HEK293 (cell line): ENCODE data around the gene DDX56.

ENCODE experiments used
- CTCF ChIA-PET: fragments of 350-600 bp; formaldehyde crosslinking; extraction: SDS; loops from one replicate; lab custom pipeline; 2021; ENCODE audit warnings: antibody characterized with exemption; lab: Yijun Ruan, JAX
- POLR2A ChIA-PET: fragments of 300-600 bp; formaldehyde crosslinking; extraction: SDS; loops from one replicate; lab custom pipeline; 2020; ENCODE audit warnings: antibody characterized with exemption, inconsistent platforms; lab: Yijun Ruan, JAX
- H3K27ac ChIP-seq: fragments of 200-500 bp; sonication (Bioruptor generic); 2 replicates; pipeline ENCODE4 v1.5.1; 2014; ENCODE audit warnings: low read depth, low read length, control low read depth, inconsistent platforms; ENCODE audit errors: extremely low read depth
- H3K36me3 ChIP-seq, 2 experiments: fragments of 200-500 bp in 1 of 2; sonication (Bioruptor generic) in 1 of 2; 1 replicate in 1 of 2; 2 replicates in 1 of 2; pipeline ENCODE4 v1.5.1; 2014 to 2017; ENCODE audit warnings: inconsistent platforms in 2 of 2, low read length in 2 of 2; ENCODE audit not compliant: control insufficient read depth in 2 of 2, insufficient read depth in 1 of 2
- H3K4me1 ChIP-seq: fragments of 200-500 bp; sonication (Bioruptor generic); 2 replicates; pipeline ENCODE4 v1.5.1; 2014; ENCODE audit warnings: mild to moderate bottlenecking, low read length, inconsistent platforms; ENCODE audit not compliant: control insufficient read depth, insufficient read depth
- H3K4me3 ChIP-seq: 2 replicates; pipeline ENCODE4 v1.5.1; 2011; ENCODE audit warnings: low read depth, mild to moderate bottlenecking, control low read depth, low read length, moderate library complexity
- H3K9me3 ChIP-seq: fragments of 200-500 bp; sonication (Bioruptor generic); 2 replicates; pipeline ENCODE4 v1.5.1; 2014; ENCODE audit warnings: low read depth, low read length, inconsistent platforms; ENCODE audit not compliant: control insufficient read depth, insufficient read depth
- GFI1B ChIP-seq: fragments of 450-650 bp; formaldehyde crosslinking; IDR thresholded peaks from 2 replicates; pipeline ENCODE4 v1.5.1; 2016; ENCODE audit warnings: missing biosample characterization, missing genetic modification characterization
- GLI4 ChIP-seq: fragments of 450-650 bp; formaldehyde crosslinking; IDR thresholded peaks from 2 replicates; pipeline ENCODE4 v1.5.1; 2016; ENCODE audit warnings: missing biosample characterization, missing genetic modification characterization
- KLF10 ChIP-seq: fragments of 450-650 bp; IDR thresholded peaks from 2 replicates; pipeline ENCODE4 v1.5.1; 2018; ENCODE audit warnings: missing biosample characterization, mild to moderate bottlenecking, missing genetic modification characterization
- PRDM2 ChIP-seq: fragments of 450-650 bp; formaldehyde crosslinking; IDR thresholded peaks from 2 replicates; pipeline ENCODE4 v1.5.1; 2016; ENCODE audit warnings: missing biosample characterization, missing genetic modification characterization, borderline replicate concordance
- REST ChIP-seq: fragments of 450-650 bp; formaldehyde crosslinking; IDR thresholded peaks from 2 replicates; pipeline ENCODE4 v1.5.1; 2016; ENCODE audit warnings: missing biosample characterization, missing genetic modification characterization
- SCRT1 ChIP-seq: fragments of 450-650 bp; formaldehyde crosslinking; IDR thresholded peaks from 2 replicates; pipeline ENCODE4 v1.5.1; 2016; ENCODE audit warnings: missing biosample characterization, missing genetic modification characterization, borderline replicate concordance
- YY2 ChIP-seq: fragments of 450-650 bp; formaldehyde crosslinking; IDR thresholded peaks from 2 replicates; pipeline ENCODE4 v1.5.1; 2016; ENCODE audit warnings: missing biosample characterization, missing genetic modification characterization
- ZBTB10 ChIP-seq: fragments of 450-650 bp; formaldehyde crosslinking; IDR thresholded peaks from 2 replicates; pipeline ENCODE4 v1.5.1; 2016; ENCODE audit warnings: missing biosample characterization, missing genetic modification characterization
- ZBTB21 ChIP-seq: fragments of 450-650 bp; formaldehyde crosslinking; IDR thresholded peaks from 2 replicates; pipeline ENCODE4 v1.5.1; 2017; ENCODE audit warnings: missing biosample characterization, missing genetic modification characterization
- ZNF121 ChIP-seq: fragments of 450-650 bp; formaldehyde crosslinking; IDR thresholded peaks from 2 replicates; pipeline ENCODE4 v1.5.1; 2016; ENCODE audit warnings: missing biosample characterization, missing genetic modification characterization
- ZNF16 ChIP-seq: fragments of 450-650 bp; formaldehyde crosslinking; IDR thresholded peaks from 2 replicates; pipeline ENCODE4 v1.5.1; 2016; ENCODE audit warnings: low read depth, missing biosample characterization, missing genetic modification characterization
- ZNF266 ChIP-seq: fragments of 450-650 bp; formaldehyde crosslinking; IDR thresholded peaks from 2 replicates; pipeline ENCODE4 v1.5.1; 2016; ENCODE audit warnings: missing biosample characterization, missing genetic modification characterization, low read depth
- ZNF518A ChIP-seq: fragments of 450-650 bp; formaldehyde crosslinking; conservative IDR thresholded peaks from 2 replicates; pipeline ENCODE4 v1.5.1; 2016; ENCODE audit warnings: low read depth, missing biosample characterization, missing genetic modification characterization
- ZNF776 ChIP-seq: fragments of 450-650 bp; formaldehyde crosslinking; IDR thresholded peaks from 2 replicates; pipeline ENCODE4 v1.5.0; 2017; ENCODE audit warnings: missing biosample characterization, missing genetic modification characterization, borderline replicate concordance

DDX56 gene

GRCh38 chr7:44572771-44573170 lies 937 bp downstream of the DDX56 start (continued):
- TF ChIP-seq PRDM2 (tag by site-specific recombination) (no peak), ZNF776 (no peak), GFI1B (tag by site-specific recombination) (no peak), YY2 (tag by site-specific recombination) (no peak), ZNF16 (tag by site-specific recombination) (no peak), ZNF121 (no peak)

- H3K9me3 ChIP-seq, result no peaks in the 10 kb centered on the region
- CTCF ChIA-PET, result interaction anchor here (0.6 to 0.8 kb wide), 3 partner anchors 35 to 485 kb away, joined by 3 to 4 read pairs (median 4); no protein-coding TSS in a partner anchor
- TF ChIP-seq REST (0 out of 2 replicates have a peak, but pooled peaks have one; percentile 15), ZBTB21 (tag by site-specific recombination) (no peak)
- peaks cover 22 to 86% of the 10 kb centered on the region in 2 experiments for H3K36me3 ChIP-seq
- POLR2A ChIA-PET, result interaction anchor here (0.6 kb wide), 1 partner anchor 43 kb away, joined by 4 read pairs; no protein-coding TSS in a partner anchor
- H3K27ac ChIP-seq, result no peak overlapping the region
- no peak overlapping the region for H3K4me3 ChIP-seq
- no peaks in the 10 kb centered on the region for H3K4me1 ChIP-seq
These were observed 3.7 kb downstream of the DDX56 start for GRCh38 chr7:44569959-44570358.

- POLR2A ChIA-PET, result interaction anchor here (1.5 kb wide), 1 partner anchor 13 kb away, joined by 3 read pairs; the partner anchor contains the start of gene TMED4
- CTCF ChIA-PET, result interaction anchor here (0.5 to 1.5 kb wide), 2 partner anchors 32 to 221 kb away, joined by 3 to 4 read pairs; no protein-coding TSS in a partner anchor
- TF ChIP-seq GLI4 (tag by site-specific recombination) (no peak), SCRT1 (no peak), ZNF518A (tag by site-specific recombination) (no peak), KLF10 (no peak), ZNF266 (tag by site-specific recombination) (no peak), ZBTB10 (tag by site-specific recombination) (no peak)
These were observed 4.7 kb downstream of the DDX56 start for GRCh38 chr7:44568771-44569560.

More at GRCh38 chr7:44568771-44569560, 4.7 kb downstream of the DDX56 start:
- Histone ChIP-seq H3K9me3 (no peaks in the 10 kb centered on the region), H3K4me1 (no peaks in the 10 kb centered on the region), H3K27ac (no peak overlapping the region), H3K36me3 (peaks cover 22 to 92% of the 10 kb centered on the region in 2 experiments), H3K4me3 (no peak overlapping the region)
